Measurements from ENCODE around the gene EBF3.

The EBF3 gene

GRCh38 chr10:129815898-129816655 is 148.0 kb downstream of the EBF3 start:
- TF ChIP-seq, protein P1, sequence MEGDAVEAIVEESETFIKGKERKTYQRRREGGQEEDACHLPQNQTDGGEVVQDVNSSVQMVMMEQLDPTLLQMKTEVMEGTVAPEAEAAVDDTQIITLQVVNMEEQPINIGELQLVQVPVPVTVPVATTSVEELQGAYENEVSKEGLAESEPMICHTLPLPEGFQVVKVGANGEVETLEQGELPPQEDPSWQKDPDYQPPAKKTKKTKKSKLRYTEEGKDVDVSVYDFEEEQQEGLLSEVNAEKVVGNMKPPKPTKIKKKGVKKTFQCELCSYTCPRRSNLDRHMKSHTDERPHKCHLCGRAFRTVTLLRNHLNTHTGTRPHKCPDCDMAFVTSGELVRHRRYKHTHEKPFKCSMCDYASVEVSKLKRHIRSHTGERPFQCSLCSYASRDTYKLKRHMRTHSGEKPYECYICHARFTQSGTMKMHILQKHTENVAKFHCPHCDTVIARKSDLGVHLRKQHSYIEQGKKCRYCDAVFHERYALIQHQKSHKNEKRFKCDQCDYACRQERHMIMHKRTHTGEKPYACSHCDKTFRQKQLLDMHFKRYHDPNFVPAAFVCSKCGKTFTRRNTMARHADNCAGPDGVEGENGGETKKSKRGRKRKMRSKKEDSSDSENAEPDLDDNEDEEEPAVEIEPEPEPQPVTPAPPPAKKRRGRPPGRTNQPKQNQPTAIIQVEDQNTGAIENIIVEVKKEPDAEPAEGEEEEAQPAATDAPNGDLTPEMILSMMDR (conservative IDR thresholded peaks at IDR 0.05; ENCODE audit: low read depth): no peak
- no peak overlapping the region for H3K27ac ChIP-seq
- no peak for DNase-seq (ENCODE audit: low spot score)
- ChIA-PET CTCF (interaction anchor here (0.8 kb wide), 1 partner anchor 10 kb away, joined by 3 read pairs; no protein-coding TSS in a partner anchor), POLR2A (ENCODE audit: low non-redundant PET) (no interaction called here)

DNA sequence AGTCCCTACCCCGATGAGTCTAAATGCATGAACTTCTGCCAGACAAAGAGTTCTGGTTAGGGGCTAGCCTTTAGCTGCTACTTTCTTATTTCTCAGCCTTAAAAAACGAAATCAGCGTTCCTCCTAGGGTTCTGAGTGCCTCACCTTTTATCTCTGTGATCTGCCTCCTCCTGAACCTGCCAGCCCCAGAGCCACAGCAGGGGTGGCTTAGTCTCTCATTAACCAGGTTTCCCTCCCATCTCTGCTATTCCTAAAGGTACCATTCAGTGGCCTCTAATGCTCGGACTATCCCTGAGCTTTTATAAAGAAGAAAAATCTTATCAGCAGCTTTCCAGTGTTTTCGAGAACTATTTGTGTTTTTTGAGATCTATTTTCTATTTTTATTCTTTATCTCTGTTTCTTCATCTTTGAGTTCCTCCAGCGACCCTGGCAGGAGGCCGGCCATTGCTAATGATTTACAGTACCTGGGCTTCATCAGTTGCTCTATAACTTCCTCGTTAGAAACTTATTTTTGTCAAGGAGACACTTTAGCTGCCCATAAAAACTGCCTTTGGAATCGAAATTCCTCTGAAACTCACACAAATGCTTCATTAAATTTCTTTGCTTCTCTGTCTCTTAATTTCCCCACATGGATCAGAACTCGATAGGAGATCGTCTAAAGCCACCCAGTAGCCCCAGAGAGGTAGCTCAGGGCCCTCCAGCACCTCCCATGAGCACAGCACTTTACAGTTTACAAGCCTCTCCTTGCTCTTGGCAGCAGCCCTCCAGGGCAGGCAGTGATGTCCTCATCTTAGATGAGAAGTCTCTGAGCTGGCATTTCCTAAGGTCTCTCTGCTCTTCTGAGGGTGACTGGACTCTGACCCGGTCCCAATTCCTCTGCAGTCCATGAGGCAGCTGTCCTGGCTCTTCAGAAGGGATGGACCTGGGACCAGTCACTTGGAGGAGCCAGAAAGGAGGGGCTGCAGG is 149.1 kb downstream of the EBF3 start:
- TF ChIP-seq, protein P1 (conservative IDR thresholded peaks at IDR 0.05; ENCODE audit: low read depth): no peak
- H3K27ac ChIP-seq: no peak overlapping the region
- ChIA-PET POLR2A (ENCODE audit: low non-redundant PET) (no interaction called here), CTCF (interaction anchor here (0.5 to 0.8 kb wide), 3 partner anchors 9 to 74 kb away, joined by 3 to 4 read pairs (median 3); no protein-coding TSS in a partner anchor)
- DNase-seq (ENCODE audit: low spot score): no peak

DNA sequence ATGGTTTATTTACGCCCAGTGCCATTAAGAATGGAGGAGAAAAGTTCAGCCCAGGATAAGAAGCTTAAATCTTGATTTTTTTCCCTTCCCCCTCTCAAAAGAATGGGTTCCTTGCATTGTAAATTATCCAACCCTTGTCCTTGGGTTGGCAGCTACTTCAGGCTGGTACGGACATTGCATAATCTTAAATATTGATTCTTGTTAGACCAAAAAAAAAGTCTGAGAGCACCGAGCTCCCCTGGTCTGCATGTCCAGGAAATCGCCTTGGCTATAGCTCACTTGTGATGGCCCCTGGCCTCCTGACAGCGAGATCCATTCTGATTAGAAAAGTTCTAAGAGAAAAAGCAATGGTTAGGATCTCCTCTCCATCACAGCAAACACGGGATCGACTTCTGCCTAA is 151.7 kb downstream of the EBF3 start:
- no peak overlapping the region for H3K27ac ChIP-seq
- CTCF ChIA-PET: interaction anchor here (0.6 kb wide), 1 partner anchor 314 kb away, joined by 4 read pairs; no protein-coding TSS in a partner anchor
- POLR2A ChIA-PET (ENCODE audit: low non-redundant PET): no interaction called here
- TF ChIP-seq, protein P1 (conservative IDR thresholded peaks at IDR 0.05; ENCODE audit: low read depth): no peak
- no peak for DNase-seq (ENCODE audit: low spot score)

GRCh38 chr10:129811208-129811607 is 152.9 kb downstream of the EBF3 start:
- CTCF ChIA-PET: no interaction called here
- POLR2A ChIA-PET (ENCODE audit: low non-redundant PET): no interaction called here
- TF ChIP-seq, protein P1 (conservative IDR thresholded peaks at IDR 0.05; ENCODE audit: low read depth): no peak
- H3K27ac ChIP-seq: no peak overlapping the region
- DNase-seq (ENCODE audit: low spot score): no peak

DNA sequence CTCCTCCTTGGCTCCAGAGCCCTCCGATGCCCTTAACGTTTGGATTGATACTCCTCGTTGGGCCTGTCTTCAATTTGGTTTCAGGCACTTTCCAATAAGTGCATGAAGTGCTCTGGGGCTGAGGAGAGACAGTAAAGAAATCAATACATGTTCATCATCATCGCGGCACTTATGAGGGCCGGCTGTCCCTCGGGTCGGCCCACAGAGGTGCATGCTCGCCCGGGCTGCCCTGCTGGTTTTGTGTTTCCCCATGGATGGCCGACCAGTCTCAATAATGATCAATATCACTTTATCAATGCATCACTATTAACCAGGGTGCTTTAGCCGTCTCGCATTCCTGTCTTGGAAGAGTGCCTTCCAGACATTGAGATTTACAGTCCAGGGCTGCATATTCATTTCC is 154.2 kb downstream of the EBF3 start:
- TF ChIP-seq, protein P1 (conservative IDR thresholded peaks at IDR 0.05; ENCODE audit: low read depth): no peak
- no peak overlapping the region for H3K27ac ChIP-seq
- CTCF ChIA-PET: no interaction called here
- POLR2A ChIA-PET (ENCODE audit: low non-redundant PET): no interaction called here
- no peak for DNase-seq (ENCODE audit: low spot score)

DNA sequence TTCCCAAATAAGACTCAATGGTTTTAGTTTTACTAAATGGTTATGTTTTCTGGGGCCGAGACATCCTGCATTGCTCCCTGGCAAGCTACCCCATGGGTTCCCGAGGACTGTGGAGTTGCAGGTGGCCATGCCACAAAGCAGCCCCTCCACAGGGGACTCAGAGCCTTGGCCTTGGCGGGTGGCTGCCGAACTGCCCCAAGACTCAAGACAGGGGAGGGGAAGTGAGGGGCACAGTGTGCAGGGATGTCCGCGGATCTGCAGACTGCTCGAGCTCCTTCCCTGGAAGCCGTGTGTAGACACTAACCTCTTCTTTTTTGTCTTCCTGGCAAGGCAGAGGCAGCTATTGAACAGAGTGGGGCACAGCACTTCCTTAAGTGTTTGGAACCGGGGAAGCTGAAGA is 154.6 kb downstream of the EBF3 start:
- no peak for DNase-seq (ENCODE audit: low spot score)
- CTCF ChIA-PET: no interaction called here
- no peak overlapping the region for H3K27ac ChIP-seq
- POLR2A ChIA-PET (ENCODE audit: low non-redundant PET): no interaction called here
- TF ChIP-seq, protein P1 (conservative IDR thresholded peaks at IDR 0.05; ENCODE audit: low read depth): no peak
